Measurements from ENCODE around the gene TMEM106A. TPM values are rescaled to one million over a fixed set of nuclear protein-coding genes. Genes with fewer than 3 reads are reported as not detected.
"Not testable (repeated sequence)": the region's sequence is repeated elsewhere in the genome, so short reads cannot be mapped to it uniquely, and the experiment has no call there.

TMEM106A gene
- polyA plus RNA-seq, 2 donors: 0.49 to 2.3 TPM

- 27 to 63% methylated on average over 2 of the region's 2 CpGs for WGBS, 2 donors
- no peak overlapping the region for H3K27ac ChIP-seq (ENCODE audit: low read depth in 2 of 2, low read length in 1 of 2)
Observed at GRCh38 chr17:43176119-43176570, 35.5 kb upstream of the TMEM106A start.

GRCh38 chr17:43183921-43184320, 27.8 kb upstream of the TMEM106A start:
- no peaks in the 10 kb centered on the region for H3K4me1 ChIP-seq (ENCODE audit: control insufficient read depth in 2 of 2, insufficient read depth in 2 of 2, low read length in 1 of 2)
- WGBS, 2 donors: 96 to 97% methylated on average over 3 of the region's 3 CpGs
- no peaks in the 10 kb centered on the region for H3K27me3 ChIP-seq (ENCODE audit: control insufficient read depth in 1 of 2, insufficient read depth in 2 of 2, low read length in 2 of 2)
- peaks cover 15 to 19% of the 10 kb centered on the region in 2 donors for H3K36me3 ChIP-seq (ENCODE audit: control insufficient read depth in 2 of 2, insufficient read depth in 2 of 2, low read length in 1 of 2)
- no peak overlapping the region for H3K4me3 ChIP-seq (ENCODE audit: low read depth in 1 of 2, low read length in 2 of 2)
- no peak overlapping the region for H3K27ac ChIP-seq (ENCODE audit: low read depth in 2 of 2, low read length in 1 of 2)
- H3K9me3 ChIP-seq (ENCODE audit: control insufficient read depth in 2 of 2, insufficient read depth in 1 of 2, low read depth in 1 of 2, low read length in 1 of 2): no peaks in the 10 kb centered on the region

More at GRCh38 chr17:43176119-43176570, 35.5 kb upstream of the TMEM106A start:
- no peaks in the 10 kb centered on the region for H3K4me1 ChIP-seq (ENCODE audit: control insufficient read depth in 2 of 2, insufficient read depth in 2 of 2, low read length in 1 of 2)
- H3K36me3 ChIP-seq (ENCODE audit: control insufficient read depth in 2 of 2, insufficient read depth in 2 of 2, low read length in 1 of 2): peaks cover 4 to 9% of the 10 kb centered on the region in 2 donors
- H3K27me3 ChIP-seq (ENCODE audit: control insufficient read depth in 1 of 2, insufficient read depth in 2 of 2, low read length in 2 of 2): no peaks in the 10 kb centered on the region
- no peaks in the 10 kb centered on the region for H3K9me3 ChIP-seq (ENCODE audit: control insufficient read depth in 2 of 2, insufficient read depth in 1 of 2, low read depth in 1 of 2, low read length in 1 of 2)
- no peak overlapping the region for H3K4me3 ChIP-seq (ENCODE audit: low read depth in 1 of 2, low read length in 2 of 2)

- WGBS, 2 donors: 92 to 94% methylated on average over 5 of the region's 5 CpGs
- H3K27ac ChIP-seq (ENCODE audit: low read depth in 2 of 2, low read length in 1 of 2); H3K4me3 ChIP-seq (ENCODE audit: low read depth in 1 of 2, low read length in 2 of 2); H3K27me3 ChIP-seq (ENCODE audit: control insufficient read depth in 1 of 2, insufficient read depth in 2 of 2, low read length in 2 of 2); H3K9me3 ChIP-seq (ENCODE audit: control insufficient read depth in 2 of 2, insufficient read depth in 1 of 2, low read depth in 1 of 2, low read length in 1 of 2); H3K4me1 ChIP-seq (ENCODE audit: control insufficient read depth in 2 of 2, insufficient read depth in 2 of 2, low read length in 1 of 2): not testable (repeated sequence)
- peaks cover 23 to 25% of the 10 kb centered on the region in 2 donors for H3K36me3 ChIP-seq (ENCODE audit: control insufficient read depth in 2 of 2, insufficient read depth in 2 of 2, low read length in 1 of 2)
Observed at GRCh38 chr17:43186656-43187055, 25.0 kb upstream of the TMEM106A start.

GRCh38 chr17:43193251-43193650, 18.4 kb upstream of the TMEM106A start:
- H3K4me3 ChIP-seq (ENCODE audit: low read depth in 1 of 2, low read length in 2 of 2): no peak overlapping the region
- H3K27me3 ChIP-seq (ENCODE audit: control insufficient read depth in 1 of 2, insufficient read depth in 2 of 2, low read length in 2 of 2): no peaks in the 10 kb centered on the region
- H3K27ac ChIP-seq (ENCODE audit: low read depth in 2 of 2, low read length in 1 of 2): no peak overlapping the region
- WGBS, 2 donors: 93 to 94% methylated on average over 5 of the region's 5 CpGs
- H3K4me1 ChIP-seq (ENCODE audit: control insufficient read depth in 2 of 2, insufficient read depth in 2 of 2, low read length in 1 of 2): no peaks in the 10 kb centered on the region
- H3K36me3 ChIP-seq (ENCODE audit: control insufficient read depth in 2 of 2, insufficient read depth in 2 of 2, low read length in 1 of 2): peaks cover 36 to 41% of the 10 kb centered on the region in 2 donors
- H3K9me3 ChIP-seq (ENCODE audit: control insufficient read depth in 2 of 2, insufficient read depth in 1 of 2, low read depth in 1 of 2, low read length in 1 of 2): no peaks in the 10 kb centered on the region

GRCh38 chr17:43199633-43200032, 12.0 kb upstream of the TMEM106A start:
- Histone ChIP-seq H3K36me3 (ENCODE audit: control insufficient read depth in 2 of 2, insufficient read depth in 2 of 2, low read length in 1 of 2) (peaks cover 23 to 32% of the 10 kb centered on the region in 2 donors), H3K9me3 (ENCODE audit: control insufficient read depth in 2 of 2, insufficient read depth in 1 of 2, low read depth in 1 of 2, low read length in 1 of 2) (no peaks in the 10 kb centered on the region)

GRCh38 chr17:43200127-43200526, 11.5 kb upstream of the TMEM106A start:
- H3K36me3 ChIP-seq (ENCODE audit: control insufficient read depth in 2 of 2, insufficient read depth in 2 of 2, low read length in 1 of 2): peaks cover 23 to 32% of the 10 kb centered on the region in 2 donors
- no peaks in the 10 kb centered on the region for H3K9me3 ChIP-seq (ENCODE audit: control insufficient read depth in 2 of 2, insufficient read depth in 1 of 2, low read depth in 1 of 2, low read length in 1 of 2)
- H3K4me1 ChIP-seq (ENCODE audit: control insufficient read depth in 2 of 2, insufficient read depth in 2 of 2, low read length in 1 of 2): no peaks in the 10 kb centered on the region
- H3K27me3 ChIP-seq (ENCODE audit: control insufficient read depth in 1 of 2, insufficient read depth in 2 of 2, low read length in 2 of 2): no peaks in the 10 kb centered on the region
- H3K4me3 ChIP-seq (ENCODE audit: low read depth in 1 of 2, low read length in 2 of 2): no peak overlapping the region
- H3K27ac ChIP-seq (ENCODE audit: low read depth in 2 of 2, low read length in 1 of 2): no peak overlapping the region
- 91 to 94% methylated on average over 4 of the region's 4 CpGs for WGBS, 2 donors

More at GRCh38 chr17:43199633-43200032, 12.0 kb upstream of the TMEM106A start:
- 91 to 93% methylated on average over 2 of the region's 2 CpGs for WGBS, 2 donors
- Histone ChIP-seq H3K27me3 (ENCODE audit: control insufficient read depth in 1 of 2, insufficient read depth in 2 of 2, low read length in 2 of 2) (no peaks in the 10 kb centered on the region), H3K27ac (ENCODE audit: low read depth in 2 of 2, low read length in 1 of 2) (no peak overlapping the region), H3K4me3 (ENCODE audit: low read depth in 1 of 2, low read length in 2 of 2) (no peak overlapping the region), H3K4me1 (ENCODE audit: control insufficient read depth in 2 of 2, insufficient read depth in 2 of 2, low read length in 1 of 2) (no peaks in the 10 kb centered on the region)

- WGBS, 2 donors: 97 to 98% methylated on average over 3 of the region's 3 CpGs
Observed at GRCh38 chr17:43203013-43203412, 8.7 kb upstream of the TMEM106A start.

GRCh38 chr17:43210576-43210975, 1.1 kb upstream of the TMEM106A start:
- Histone ChIP-seq H3K4me3 (ENCODE audit: low read depth in 1 of 2, low read length in 2 of 2) (no peak overlapping the region), H3K36me3 (ENCODE audit: control insufficient read depth in 2 of 2, insufficient read depth in 2 of 2, low read length in 1 of 2) (peaks cover 0 to 6% of the 10 kb centered on the region in 2 donors), H3K4me1 (ENCODE audit: control insufficient read depth in 2 of 2, insufficient read depth in 2 of 2, low read length in 1 of 2) (peaks cover 0 to 8% of the 10 kb centered on the region in 2 donors), H3K27me3 (ENCODE audit: control insufficient read depth in 1 of 2, insufficient read depth in 2 of 2, low read length in 2 of 2) (no peaks in the 10 kb centered on the region), H3K9me3 (ENCODE audit: control insufficient read depth in 2 of 2, insufficient read depth in 1 of 2, low read depth in 1 of 2, low read length in 1 of 2) (no peaks in the 10 kb centered on the region), H3K27ac (ENCODE audit: low read depth in 2 of 2, low read length in 1 of 2) (no peak overlapping the region)
- WGBS, 2 donors: 71 to 82% methylated on average over 3 of the region's 3 CpGs

More at GRCh38 chr17:43203013-43203412, 8.7 kb upstream of the TMEM106A start:
- not testable (repeated sequence) for H3K4me3 ChIP-seq (ENCODE audit: low read depth in 1 of 2, low read length in 2 of 2); H3K27me3 ChIP-seq (ENCODE audit: control insufficient read depth in 1 of 2, insufficient read depth in 2 of 2, low read length in 2 of 2); H3K27ac ChIP-seq (ENCODE audit: low read depth in 2 of 2, low read length in 1 of 2); H3K9me3 ChIP-seq (ENCODE audit: control insufficient read depth in 2 of 2, insufficient read depth in 1 of 2, low read depth in 1 of 2, low read length in 1 of 2); H3K4me1 ChIP-seq (ENCODE audit: control insufficient read depth in 2 of 2, insufficient read depth in 2 of 2, low read length in 1 of 2)
- H3K36me3 ChIP-seq (ENCODE audit: control insufficient read depth in 2 of 2, insufficient read depth in 2 of 2, low read length in 1 of 2): peaks cover 21 to 23% of the 10 kb centered on the region in 2 donors

- H3K36me3 ChIP-seq (ENCODE audit: control insufficient read depth in 2 of 2, insufficient read depth in 2 of 2, low read length in 1 of 2): peaks cover 3 to 6% of the 10 kb centered on the region in 2 donors
- peak overlapping the region in 1 of 2 donors; percentile 57 for H3K4me3 ChIP-seq (ENCODE audit: low read depth in 1 of 2, low read length in 2 of 2)
- H3K27me3 ChIP-seq (ENCODE audit: control insufficient read depth in 1 of 2, insufficient read depth in 2 of 2, low read length in 2 of 2): no peaks in the 10 kb centered on the region
- H3K9me3 ChIP-seq (ENCODE audit: control insufficient read depth in 2 of 2, insufficient read depth in 1 of 2, low read depth in 1 of 2, low read length in 1 of 2): no peaks in the 10 kb centered on the region
- peaks cover 0 to 8% of the 10 kb centered on the region in 2 donors for H3K4me1 ChIP-seq (ENCODE audit: control insufficient read depth in 2 of 2, insufficient read depth in 2 of 2, low read length in 1 of 2)
- peak overlapping the region; percentile 54 to 70 for H3K27ac ChIP-seq (ENCODE audit: low read depth in 2 of 2, low read length in 1 of 2)
- 17 to 20% methylated on average over 2 of the region's 2 CpGs for WGBS, 2 donors
Observed at GRCh38 chr17:43211123-43211479, 574 bp upstream of the TMEM106A start.
